OCI-LY7 (cell line): ENCODE measurements around the gene EHBP1. TPM values are rescaled to one million over a fixed set of nuclear protein-coding genes. Genes with fewer than 3 reads are reported as not detected.
"Not testable (repeated sequence)": the region's sequence is repeated elsewhere in the genome, so short reads cannot be mapped to it uniquely, and the experiment has no call there.

Experiments
- BruUV-seq: library from RNA; stranded (reverse); fragments of 400-500 nt; replicated peaks from 2 replicates; lab custom pipeline; 2021; lab: Mats Ljungman, UMichigan
- CTCF ChIA-PET: fragments of 300-600 bp; sonication (Branson Sonifier 250); formaldehyde crosslinking; loops from one replicate; lab custom pipeline; 2022; ENCODE audit warnings: antibody characterized with exemption; ENCODE audit not compliant: unreplicated experiment; lab: Charles Lee
- POLR2A ChIA-PET: fragments of 300-600 bp; sonication (Branson Sonifier 250); formaldehyde crosslinking; loops from one replicate; lab custom pipeline; 2022; ENCODE audit warnings: antibody characterized with exemption; lab: Charles Lee
- DNase-seq: peaks from one replicate; pipeline ENCODE4 v3.0.0-alpha.2; 2015; ENCODE audit warnings: low spot score
- H2AFZ ChIP-seq: fragments of 200-600 bp; sonication (generic), shearing (Covaris generic); 2 replicates; pipeline ENCODE4 v1.6.1; 2014; ENCODE audit warnings: mild to moderate bottlenecking, antibody characterized with exemption, low read length, moderate library complexity
- H3K27ac ChIP-seq: fragments of 200-600 bp; sonication (generic); 2 replicates; pipeline ENCODE4 v1.5.1; 2014; ENCODE audit warnings: mixed run types, low read depth, mild to moderate bottlenecking, moderate library complexity, low read length, inconsistent platforms; ENCODE audit not compliant: poor library complexity, severe bottlenecking
- H3K36me3 ChIP-seq: fragments of 200-600 bp; sonication (generic); 2 replicates; pipeline ENCODE4 v1.6.1; 2014; ENCODE audit warnings: mild to moderate bottlenecking, antibody characterized with exemption, low read length, moderate library complexity, mixed read lengths; ENCODE audit not compliant: insufficient read depth
- H3K4me1 ChIP-seq: fragments of 200-600 bp; sonication (generic); 2 replicates; pipeline ENCODE4 v1.5.1; 2014; ENCODE audit warnings: mild to moderate bottlenecking, low read length; ENCODE audit not compliant: insufficient read depth, poor library complexity, severe bottlenecking
- H3K4me2 ChIP-seq: fragments of 200-600 bp; sonication (generic); 2 replicates; pipeline ENCODE4 v1.6.1; 2014; ENCODE audit warnings: mild to moderate bottlenecking, low read length
- H3K4me3 ChIP-seq: fragments of 200-600 bp; sonication (generic); 2 replicates; pipeline ENCODE4 v1.5.1; 2014; ENCODE audit warnings: mild to moderate bottlenecking, low read depth, low read length; ENCODE audit not compliant: poor library complexity, severe bottlenecking
- H3K79me2 ChIP-seq: fragments of 200-600 bp; sonication (generic); 2 replicates; pipeline ENCODE4 v1.6.1; 2016; ENCODE audit warnings: low read depth, mild to moderate bottlenecking, low read length, moderate library complexity, mixed read lengths; ENCODE audit not compliant: insufficient read depth
- H3K9me2 ChIP-seq: fragments of 200-600 bp; sonication (generic); 2 replicates; pipeline ENCODE4 v1.6.1; 2016; ENCODE audit warnings: mild to moderate bottlenecking, low read length, mixed read lengths; ENCODE audit not compliant: insufficient read depth
- H3K9me3 ChIP-seq: fragments of 200-600 bp; sonication (generic); 2 replicates; pipeline ENCODE4 v1.6.1; 2014; ENCODE audit warnings: mild to moderate bottlenecking, mixed run types, low read length, mixed read lengths
- H4K20me1 ChIP-seq: fragments of 200-600 bp; sonication (generic); 2 replicates; pipeline ENCODE4 v1.6.1; 2014; ENCODE audit warnings: mild to moderate bottlenecking, antibody characterized with exemption, low read length, moderate library complexity, mixed read lengths; ENCODE audit not compliant: insufficient read depth
- CTCF ChIP-seq: fragments of 200-600 bp; sonication (generic); conservative IDR thresholded peaks from 2 replicates; pipeline ENCODE4 v1.5.1; 2014; ENCODE audit warnings: mild to moderate bottlenecking, antibody characterized with exemption, low read length, moderate library complexity, mixed read lengths
- EZH2phosphoT487 ChIP-seq: fragments of 200-600 bp; sonication (generic); IDR thresholded peaks from 2 replicates; pipeline ENCODE4 v1.6.1; 2018; ENCODE audit warnings: low read depth, borderline replicate concordance, mild to moderate bottlenecking, mixed run types, antibody characterized with exemption, low read length, moderate library complexity, mixed read lengths
- intact Hi-C: fragments of 100-400 bp; cut with micrococcal nuclease; formaldehyde crosslinking; loops from one replicate; pipeline ENCODE4 v1.10.0; 2022; ENCODE audit not compliant: unreplicated experiment
- total RNA-seq, 2 experiments: library from RNA; depleted of rRNA in 1 of 2; stranded (reverse); fragments of >200 nt in 1 of 2; shearing (Covaris generic) in 1 of 2; gene quantifications; 2 replicates each; pipeline ENCODE4 v1.2.3, GENCODE V29; 2014 to 2022

The EHBP1 gene
- total RNA-seq, 2 experiments from 2014 or later: 26.8 to 34.1 TPM

DNA sequence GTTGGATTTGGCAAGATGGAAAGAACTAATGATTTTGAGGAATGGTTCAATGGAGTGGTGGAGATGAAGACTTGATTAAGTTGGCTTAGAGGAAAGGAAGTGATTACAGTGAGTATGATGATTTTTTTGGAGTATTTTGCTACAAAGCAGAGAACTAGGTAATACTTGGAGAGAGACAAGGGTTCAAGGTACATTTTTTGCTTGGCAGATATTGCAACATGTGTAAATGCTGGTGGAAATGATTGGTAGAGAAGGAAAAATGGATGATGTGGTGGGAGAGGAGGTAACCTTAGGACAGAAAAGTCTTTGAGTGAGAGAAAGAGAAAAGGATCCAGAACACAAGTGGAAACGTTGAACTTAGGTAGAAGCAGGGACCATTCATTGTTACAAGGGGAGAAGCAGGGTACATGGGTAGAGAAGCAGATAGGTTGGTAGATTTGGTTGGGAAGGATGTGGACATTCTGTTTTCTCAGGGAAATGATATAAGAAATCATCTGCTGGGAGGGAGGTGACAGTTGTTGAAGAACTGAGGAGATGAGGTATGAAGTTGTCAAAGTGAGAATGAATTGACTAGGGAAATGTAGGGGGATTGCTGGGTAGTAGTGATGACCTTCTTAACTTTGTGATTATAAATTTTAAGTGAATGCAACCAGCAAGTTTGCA, 6.5 kb downstream of the EHBP1 start:
- CTCF ChIA-PET: no interaction called here
- H3K4me2 ChIP-seq: no peak overlapping the region

DNA sequence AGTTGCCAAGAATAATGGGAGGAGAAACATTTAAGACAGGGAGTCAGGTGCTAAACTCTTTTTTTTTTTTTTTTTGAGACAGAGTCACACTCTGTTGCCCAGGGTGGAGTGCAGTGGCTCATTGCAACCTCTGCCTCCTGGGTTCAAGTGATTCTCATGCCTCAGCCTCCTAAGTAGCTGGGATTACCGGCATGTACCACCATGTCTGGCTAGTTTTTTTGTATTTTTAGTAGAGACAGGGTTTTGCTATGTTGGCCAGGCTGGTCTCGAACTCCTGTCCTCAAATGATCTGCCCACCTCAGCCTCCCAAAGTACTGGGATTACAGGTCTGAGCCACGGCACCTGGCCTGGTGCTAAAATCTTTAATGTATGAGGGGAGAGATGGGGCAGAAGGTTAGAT, 7.7 kb downstream of the EHBP1 start:
- H3K4me3 ChIP-seq, intact Hi-C loops, DNase-seq, H4K20me1 ChIP-seq, H3K9me3 ChIP-seq, H2AFZ ChIP-seq, H3K27ac ChIP-seq, BruUV-seq, H3K4me1 ChIP-seq, H3K9me2 ChIP-seq, CTCF ChIA-PET, H3K4me2 ChIP-seq: not testable (repeated sequence)
- H3K36me3 ChIP-seq: peaks cover 57% of the 10 kb centered on the region
- POLR2A ChIA-PET: interaction anchor here (0.6 kb wide), 1 partner anchor 55 kb away, joined by 3 read pairs; no protein-coding TSS in a partner anchor
- H3K79me2 ChIP-seq: peaks cover 25% of the 10 kb centered on the region; the same call in 1 of the 2 replicates

More for the DNA sequence above, 6.5 kb downstream of the EHBP1 start:
- POLR2A ChIA-PET: no interaction called here
- no peaks in the 10 kb centered on the region; the same call in 1 of the 2 replicates for H4K20me1 ChIP-seq
- H3K79me2 ChIP-seq: peaks cover 37% of the 10 kb centered on the region; the same call in 1 of the 2 replicates
- H3K4me3 ChIP-seq: no peak overlapping the region
- TF ChIP-seq EZH2phosphoT487: no peak
- peaks cover 15% of the 10 kb centered on the region for H3K4me1 ChIP-seq
- H3K27ac ChIP-seq: no peak overlapping the region
- H3K36me3 ChIP-seq: peaks cover 63% of the 10 kb centered on the region
- intact Hi-C loops: no loop called here
- no peak for DNase-seq
- no peaks in the 10 kb centered on the region for H3K9me2 ChIP-seq
- H3K9me3 ChIP-seq: peaks cover 4% of the 10 kb centered on the region; the same call in 1 of the 2 replicates
- no TSS peak for BruUV-seq
- no peak overlapping the region for H2AFZ ChIP-seq

- POLR2A ChIA-PET: interaction anchor here (0.6 kb wide), 1 partner anchor 54 kb away, joined by 3 read pairs; no protein-coding TSS in a partner anchor
- Histone ChIP-seq H3K9me2 (no peaks in the 10 kb centered on the region), H3K4me1 (no peaks in the 10 kb centered on the region), H3K9me3 (peaks cover 4% of the 10 kb centered on the region; the same call in 1 of the 2 replicates), H3K4me2 (no peak overlapping the region), H3K27ac (no peak overlapping the region), H3K4me3 (no peak overlapping the region), H4K20me1 (no peaks in the 10 kb centered on the region; the same call in 1 of the 2 replicates), H3K36me3 (peaks cover 50% of the 10 kb centered on the region), H3K79me2 (peaks cover 21% of the 10 kb centered on the region; the same call in 1 of the 2 replicates), H2AFZ (no peak overlapping the region)
- intact Hi-C loops: no loop called here
- TF ChIP-seq CTCF (no peak), EZH2phosphoT487 (no peak)
- no peak for DNase-seq
- CTCF ChIA-PET: no interaction called here
- BruUV-seq: no TSS peak
Measured at GRCh38 chr2:62713837-62714236, 8.3 kb downstream of the EHBP1 start.
